ENCODE data around the gene STRN4.
"Not testable (repeated sequence)": the region's sequence is repeated elsewhere in the genome, so short reads cannot be mapped to it uniquely, and the experiment has no call there.

STRN4 gene

GRCh38 chr19:46713781-46714443, 32.3 kb downstream of the STRN4 start:
- peak; percentile 87 for DNase-seq (ENCODE audit: low read depth, low spot score)

GRCh38 chr19:46712768-46713338, 33.4 kb downstream of the STRN4 start:
- not testable (repeated sequence) for DNase-seq (ENCODE audit: low read depth, low spot score)

- peak; percentile 58 for DNase-seq (ENCODE audit: low read depth, low spot score)
These were observed 35.6 kb downstream of the STRN4 start for GRCh38 chr19:46710687-46711086.

GRCh38 chr19:46704379-46705076, 41.7 kb downstream of the STRN4 start:
- DNase-seq (ENCODE audit: low read depth, low spot score) = peak; percentile 91

GRCh38 chr19:46700704-46701103, 45.5 kb downstream of the STRN4 start:
- DNase-seq (ENCODE audit: low read depth, low spot score) = no peak

GRCh38 chr19:46698395-46699321, 47.6 kb downstream of the STRN4 start:
- DNase-seq (ENCODE audit: low read depth, low spot score) = no peak

GRCh38 chr19:46697204-46697960, 48.9 kb downstream of the STRN4 start:
- peak; percentile 98 for DNase-seq (ENCODE audit: low read depth, low spot score)

GRCh38 chr19:46696866-46697203, 49.4 kb downstream of the STRN4 start:
- DNase-seq (ENCODE audit: low read depth, low spot score) = no peak

- peak; percentile 80 for DNase-seq (ENCODE audit: low read depth, low spot score)
These were observed 50.2 kb downstream of the STRN4 start for GRCh38 chr19:46696052-46696451.

- DNase-seq (ENCODE audit: low read depth, low spot score) = no peak
These were observed 52.5 kb downstream of the STRN4 start for GRCh38 chr19:46693760-46694159.

GRCh38 chr19:46692918-46693722, 53.1 kb downstream of the STRN4 start:
- no peak for DNase-seq (ENCODE audit: low read depth, low spot score)

- no peak for DNase-seq (ENCODE audit: low read depth, low spot score)
These were observed 54.3 kb downstream of the STRN4 start for GRCh38 chr19:46691948-46692347.

- no peak for DNase-seq (ENCODE audit: low read depth, low spot score)
These were observed 55.1 kb downstream of the STRN4 start for GRCh38 chr19:46691104-46691503.

- DNase-seq (ENCODE audit: low read depth, low spot score) = no peak
These were observed 56.9 kb downstream of the STRN4 start for GRCh38 chr19:46689358-46689757.

GRCh38 chr19:46687438-46688145, 58.7 kb downstream of the STRN4 start:
- no peak for DNase-seq (ENCODE audit: low read depth, low spot score)

- no peak for DNase-seq (ENCODE audit: low read depth, low spot score)
These were observed 61.1 kb downstream of the STRN4 start for GRCh38 chr19:46685189-46685588.

- peak; percentile 82 for DNase-seq (ENCODE audit: low read depth, low spot score)
These were observed 68.0 kb downstream of the STRN4 start for GRCh38 chr19:46678110-46678732.

- DNase-seq (ENCODE audit: low read depth, low spot score) = peak; percentile 82
These were observed 71.7 kb downstream of the STRN4 start for GRCh38 chr19:46674416-46675178.

GRCh38 chr19:46670813-46671212, 75.4 kb downstream of the STRN4 start:
- no peak for DNase-seq (ENCODE audit: low read depth, low spot score)
